A549 (cell line): ENCODE results near the gene HOXA4. TPM values are rescaled to one million over a fixed set of nuclear protein-coding genes. Genes with fewer than 3 reads are reported as not detected.

Experiments used
- ATAC-seq, 2 experiments: fragments of 200-7000 bp in 1 of 2; fragments of >200 bp in 1 of 2; cut with Nextera tagmentation in 1 of 2; cut with Tn5 transposase in 1 of 2; 3 replicates each; pipeline versions ENCODE4 v1.8.0 to v1.9.1; 2018 to 2020; ENCODE audit warnings: mild to moderate bottlenecking in 1 of 2, moderate library complexity in 1 of 2
- CTCF ChIA-PET: fragments of 300-600 bp; sonication (Branson Sonifier 250); formaldehyde crosslinking; extraction: SDS; loops from one replicate; lab custom pipeline; 2021; ENCODE audit warnings: antibody characterized with exemption, inconsistent platforms; lab: Yijun Ruan, JAX
- POLR2A ChIA-PET: fragments of 350-600 bp; formaldehyde crosslinking; extraction: SDS; loops from one replicate; lab custom pipeline; 2021; ENCODE audit warnings: antibody characterized with exemption, inconsistent platforms; lab: Yijun Ruan, JAX
- DNase-seq, 2 experiments: peaks; one replicate each; pipeline versions ENCODE4 v3.0.0 to v3.0.0-alpha.2; 2011 to 2016; ENCODE audit warnings: low read depth in 1 of 2, low spot score in 1 of 2
- FAIRE-seq: peaks from 2 replicates; lab custom pipeline; 2011; peaks lifted over from hg19 to GRCh38; lab: Jason Lieb, UNC
- H3K27ac ChIP-seq, 2 experiments: fragments of >200 bp; sonication (Bioruptor Twin); formaldehyde crosslinking; 3 replicates each; pipeline ENCODE4 v1.5.1; 2016 to 2017
- H3K4me1 ChIP-seq: fragments of >200 bp; sonication (Bioruptor Twin); formaldehyde crosslinking; 3 replicates; pipeline ENCODE4 v1.6.1; 2016
- H3K4me2 ChIP-seq: fragments of >200 bp; sonication (Bioruptor Twin); formaldehyde crosslinking; 3 replicates; pipeline ENCODE4 v1.6.1; 2016
- H3K4me3 ChIP-seq: fragments of >200 bp; sonication (Bioruptor Twin); formaldehyde crosslinking; 3 replicates; pipeline ENCODE4 v1.5.1; 2016
- H3K9me3 ChIP-seq: fragments of >200 bp; sonication (Bioruptor Twin); formaldehyde crosslinking; 3 replicates; pipeline ENCODE4 v1.6.1; 2016
- CHD4 ChIP-seq: fragments of 200-600 bp; sonication (generic); IDR thresholded peaks from 2 replicates; pipeline ENCODE4 v1.6.1; 2016; ENCODE audit warnings: antibody characterized with exemption, mild to moderate bottlenecking, borderline replicate concordance
- ESRRA ChIP-seq: fragments of 150-350 bp; IDR thresholded peaks from 2 replicates; pipeline ENCODE4 v1.6.1; 2014; ENCODE audit warnings: mild to moderate bottlenecking, low read length, borderline replicate concordance
- FOSB ChIP-seq: fragments of 250-450 bp; sonication (Bioruptor Pico); IDR thresholded peaks from 2 replicates; pipeline ENCODE4 v1.5.0; 2020; ENCODE audit warnings: mild to moderate bottlenecking, moderate library complexity
- GATA3 ChIP-seq: IDR thresholded peaks from 2 replicates; pipeline ENCODE4 v1.6.1; 2012; ENCODE audit warnings: borderline replicate concordance
- HOXB5 ChIP-seq: fragments of 250-450 bp; sonication (Bioruptor Pico); IDR thresholded peaks from 2 replicates; pipeline ENCODE4 v1.5.0; 2020; ENCODE audit warnings: mild to moderate bottlenecking, moderate library complexity
- KDM1A ChIP-seq: fragments of 200-600 bp; sonication (generic); IDR thresholded peaks from 2 replicates; pipeline ENCODE4 v1.6.1; 2016; ENCODE audit warnings: low read depth, mild to moderate bottlenecking
- KDM5A ChIP-seq: fragments of 200-600 bp; sonication (generic); IDR thresholded peaks from 2 replicates; pipeline ENCODE4 v1.6.1; 2016; ENCODE audit warnings: antibody characterized with exemption, mild to moderate bottlenecking
- MAFK ChIP-seq: fragments of 450-650 bp; IDR thresholded peaks from 2 replicates; pipeline ENCODE4 v1.6.1; 2014; ENCODE audit not compliant: partially characterized antibody
- NFE2L2 ChIP-seq: fragments of 150-350 bp; conservative IDR thresholded peaks from 2 replicates; pipeline ENCODE4 v1.6.1; 2014; ENCODE audit warnings: low read length
- NR3C1 ChIP-seq: fragments of >200 bp; sonication (Bioruptor Twin); formaldehyde crosslinking; IDR thresholded peaks from 3 replicates; pipeline ENCODE4 v1.6.1; 2017
- POLR2AphosphoS2 ChIP-seq: conservative IDR thresholded peaks from 2 replicates; pipeline ENCODE4 v1.6.1; 2012; ENCODE audit warnings: low read length, improper control_type of control experiment, inconsistent platforms
- RNF2 ChIP-seq: fragments of 200-600 bp; sonication (generic); IDR thresholded peaks from 2 replicates; pipeline ENCODE4 v1.6.1; 2016; ENCODE audit warnings: low read depth, mild to moderate bottlenecking, antibody characterized with exemption, moderate library complexity, borderline replicate concordance
- ZC3H11A ChIP-seq: fragments of 450-650 bp; IDR thresholded peaks from 2 replicates; pipeline ENCODE4 v1.6.1; 2014; ENCODE audit warnings: antibody characterized with exemption, mild to moderate bottlenecking
- ZNF302 ChIP-seq: fragments of 250-450 bp; sonication (Bioruptor Pico); IDR thresholded peaks from 2 replicates; pipeline ENCODE4 v1.9.0; 2021; ENCODE audit warnings: inconsistent platforms, mild to moderate bottlenecking, moderate library complexity
- WGBS: methylation state at CpG from one replicate; pipeline ENCODE4 v1.1.6; 2017; ENCODE audit errors: missing lambda C conversion rate; 5-methylcytosine and 5-hydroxymethylcytosine counted together
- polyA plus RNA-seq, 4 experiments: library from polyadenylated mRNA; depleted of rRNA in 3 of 4; stranded (reverse); fragments of >200 nt; fragmentation: RNase III in 1 of 4; extraction: RNeasy Plus Mini Kit Qiagen cat#74134 plus additional on column Dnase treatment in 1 of 4; gene quantifications; 2 replicates in 3 of 4; 3 replicates in 1 of 4; pipeline ENCODE4 v1.2.3, GENCODE V29; 2011 to 2017
- TF ChIP-seq, protein P1 (sequence below): fragments of >200 bp; sonication (Bioruptor Twin); formaldehyde crosslinking; IDR thresholded peaks from 3 replicates; pipeline ENCODE4 v1.5.1; 2016
- TF ChIP-seq, protein P2 (sequence below): fragments of >200 bp; sonication (Bioruptor Twin); formaldehyde crosslinking; IDR thresholded peaks from 3 replicates; pipeline ENCODE4 v1.6.1; 2016
- TF ChIP-seq, protein P3 (sequence below): IDR thresholded peaks from 2 replicates; pipeline ENCODE4 v1.6.1; 2012; ENCODE audit warnings: low read depth, borderline replicate concordance

The HOXA4 gene
- polyA plus RNA-seq, 2 of the 4 experiments (the other 2 are of a cell fraction): 2.1 to 2.6 TPM

DNA sequence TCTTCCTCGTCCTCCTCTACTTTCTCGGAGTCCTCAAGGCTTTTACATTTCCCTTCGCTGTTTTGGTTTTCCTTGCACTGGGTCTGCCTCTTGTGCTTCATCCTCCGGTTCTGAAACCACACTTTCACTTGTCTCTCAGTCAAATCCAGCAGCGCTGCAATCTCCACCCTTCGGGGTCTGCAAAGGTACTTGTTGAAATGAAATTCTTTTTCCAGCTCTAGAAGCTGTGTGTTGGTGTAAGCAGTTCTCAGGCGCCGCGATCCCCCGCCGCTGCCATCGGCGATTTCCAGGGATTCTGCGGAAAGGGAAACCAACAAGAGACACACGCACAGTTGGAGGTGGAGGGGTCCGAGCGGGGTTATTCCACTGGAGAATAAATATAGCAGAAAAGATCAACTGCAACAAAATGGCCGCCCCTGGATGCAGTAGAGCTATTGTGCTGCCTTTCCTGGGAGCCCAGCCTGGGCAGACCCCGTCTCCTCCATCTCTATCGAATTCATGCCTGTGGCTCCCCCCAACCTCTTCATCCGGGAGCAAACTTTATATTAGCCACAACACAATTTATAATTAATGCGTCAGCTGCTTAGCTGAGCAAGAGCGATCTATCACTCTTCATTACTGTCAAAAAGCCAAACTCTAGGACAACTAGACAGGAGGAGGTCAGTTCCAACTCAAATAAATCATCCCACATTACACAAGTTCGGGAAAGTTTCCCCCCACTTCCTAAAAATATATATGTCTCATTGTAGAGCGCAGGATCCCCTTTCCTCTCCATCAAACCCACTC, 29.2 kb downstream of the HOXA4 start:
- no peak for FAIRE-seq
- CTCF ChIA-PET: interaction anchor here (0.9 to 3.8 kb wide), 2 partner anchors 9 to 14 kb away, joined by 3 to 17 read pairs; no protein-coding TSS in a partner anchor
- peaks cover 12% of the 10 kb centered on the region for H3K4me1 ChIP-seq
- POLR2A ChIA-PET: no interaction called here
- TF ChIP-seq NR3C1: no peak
- TF ChIP-seq GATA3: no peak
- no peak for TF ChIP-seq KDM1A
- TF ChIP-seq FOSB (CRISPR knock-in tag): no peak
- no peak for TF ChIP-seq KDM5A
- TF ChIP-seq, protein P1, sequence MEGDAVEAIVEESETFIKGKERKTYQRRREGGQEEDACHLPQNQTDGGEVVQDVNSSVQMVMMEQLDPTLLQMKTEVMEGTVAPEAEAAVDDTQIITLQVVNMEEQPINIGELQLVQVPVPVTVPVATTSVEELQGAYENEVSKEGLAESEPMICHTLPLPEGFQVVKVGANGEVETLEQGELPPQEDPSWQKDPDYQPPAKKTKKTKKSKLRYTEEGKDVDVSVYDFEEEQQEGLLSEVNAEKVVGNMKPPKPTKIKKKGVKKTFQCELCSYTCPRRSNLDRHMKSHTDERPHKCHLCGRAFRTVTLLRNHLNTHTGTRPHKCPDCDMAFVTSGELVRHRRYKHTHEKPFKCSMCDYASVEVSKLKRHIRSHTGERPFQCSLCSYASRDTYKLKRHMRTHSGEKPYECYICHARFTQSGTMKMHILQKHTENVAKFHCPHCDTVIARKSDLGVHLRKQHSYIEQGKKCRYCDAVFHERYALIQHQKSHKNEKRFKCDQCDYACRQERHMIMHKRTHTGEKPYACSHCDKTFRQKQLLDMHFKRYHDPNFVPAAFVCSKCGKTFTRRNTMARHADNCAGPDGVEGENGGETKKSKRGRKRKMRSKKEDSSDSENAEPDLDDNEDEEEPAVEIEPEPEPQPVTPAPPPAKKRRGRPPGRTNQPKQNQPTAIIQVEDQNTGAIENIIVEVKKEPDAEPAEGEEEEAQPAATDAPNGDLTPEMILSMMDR: no peak
- TF ChIP-seq ZC3H11A: no peak
- TF ChIP-seq CHD4: no peak
- no peak for TF ChIP-seq ZNF302 (CRISPR knock-in tag)
- TF ChIP-seq, protein P2, sequence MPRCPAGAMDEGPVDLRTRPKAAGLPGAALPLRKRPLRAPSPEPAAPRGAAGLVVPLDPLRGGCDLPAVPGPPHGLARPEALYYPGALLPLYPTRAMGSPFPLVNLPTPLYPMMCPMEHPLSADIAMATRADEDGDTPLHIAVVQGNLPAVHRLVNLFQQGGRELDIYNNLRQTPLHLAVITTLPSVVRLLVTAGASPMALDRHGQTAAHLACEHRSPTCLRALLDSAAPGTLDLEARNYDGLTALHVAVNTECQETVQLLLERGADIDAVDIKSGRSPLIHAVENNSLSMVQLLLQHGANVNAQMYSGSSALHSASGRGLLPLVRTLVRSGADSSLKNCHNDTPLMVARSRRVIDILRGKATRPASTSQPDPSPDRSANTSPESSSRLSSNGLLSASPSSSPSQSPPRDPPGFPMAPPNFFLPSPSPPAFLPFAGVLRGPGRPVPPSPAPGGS: no peak
- no peak for TF ChIP-seq POLR2AphosphoS2
- no peak for TF ChIP-seq NFE2L2
- TF ChIP-seq, protein P3, sequence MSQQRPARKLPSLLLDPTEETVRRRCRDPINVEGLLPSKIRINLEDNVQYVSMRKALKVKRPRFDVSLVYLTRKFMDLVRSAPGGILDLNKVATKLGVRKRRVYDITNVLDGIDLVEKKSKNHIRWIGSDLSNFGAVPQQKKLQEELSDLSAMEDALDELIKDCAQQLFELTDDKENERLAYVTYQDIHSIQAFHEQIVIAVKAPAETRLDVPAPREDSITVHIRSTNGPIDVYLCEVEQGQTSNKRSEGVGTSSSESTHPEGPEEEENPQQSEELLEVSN: no peak
- TF ChIP-seq, all 56 proteins: peak for 0
- WGBS: 94% methylated on average over 25 of the region's 25 CpGs
- H3K9me3 ChIP-seq: no peaks in the 10 kb centered on the region
- ATAC-seq (no peak), DNase-seq (no peak)
- H3K4me3 ChIP-seq: no peak overlapping the region
- no peak overlapping the region for H3K4me2 ChIP-seq
- H3K27ac ChIP-seq: no peak overlapping the region

DNA sequence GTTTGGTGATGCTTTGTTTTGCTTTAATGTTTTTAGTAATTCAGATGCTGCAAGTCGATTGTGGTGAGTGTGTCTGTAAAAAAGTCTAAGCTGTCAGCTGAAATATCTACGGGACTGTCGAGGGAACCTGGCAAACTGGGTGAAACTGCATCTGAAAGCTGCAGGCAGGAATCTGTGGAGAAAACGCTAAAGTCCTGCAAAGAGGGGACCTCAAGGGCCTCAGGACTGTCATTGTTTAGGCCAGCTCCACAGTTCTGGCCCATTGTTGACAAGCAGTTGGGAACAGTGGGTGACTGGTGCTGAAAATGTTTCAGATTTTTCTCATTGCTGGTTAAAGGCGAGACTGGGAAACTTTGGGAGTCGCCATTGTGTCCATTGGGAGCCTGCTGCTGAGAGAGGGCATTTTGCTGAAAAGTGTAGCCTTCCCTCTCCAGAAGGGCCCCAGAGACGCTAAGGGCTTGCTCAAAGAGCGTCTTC, 29.8 kb downstream of the HOXA4 start:
- Histone ChIP-seq H3K27ac (no peak overlapping the region), H3K4me3 (no peak overlapping the region), H3K4me2 (no peak overlapping the region), H3K4me1 (peaks cover 12% of the 10 kb centered on the region), H3K9me3 (no peaks in the 10 kb centered on the region)
- TF ChIP-seq ESRRA: no peak
- no peak for TF ChIP-seq MAFK
- TF ChIP-seq HOXB5 (CRISPR knock-in tag): no peak
- no peak for TF ChIP-seq RNF2
- POLR2A ChIA-PET: no interaction called here
- 88% methylated on average over 8 of the region's 8 CpGs for WGBS
- CTCF ChIA-PET: interaction anchor here (0.9 to 3.8 kb wide), 2 partner anchors 9 to 15 kb away, joined by 3 to 17 read pairs; no protein-coding TSS in a partner anchor
- ATAC-seq (no peak), DNase-seq (no peak), FAIRE-seq (no peak)
